Activated CD4-positive, alpha-beta T cell treated with anti-CD3 and anti-CD28 coated beads, Interleukin-2, amount 50 U/mL, for 24 hours (primary cell): ENCODE data around the gene ATP8B4.
"Not testable (repeated sequence)": the region's sequence is repeated elsewhere in the genome, so short reads cannot be mapped to it uniquely, and the experiment has no call there.

ENCODE experiments used
- DNase-seq, 2 donors: peaks; one replicate each; pipeline ENCODE4 v3.0.0-alpha.2; 2020; ENCODE audit warnings: low read depth in 1 of 2, low spot score in 1 of 2

ATP8B4 gene

DNA sequence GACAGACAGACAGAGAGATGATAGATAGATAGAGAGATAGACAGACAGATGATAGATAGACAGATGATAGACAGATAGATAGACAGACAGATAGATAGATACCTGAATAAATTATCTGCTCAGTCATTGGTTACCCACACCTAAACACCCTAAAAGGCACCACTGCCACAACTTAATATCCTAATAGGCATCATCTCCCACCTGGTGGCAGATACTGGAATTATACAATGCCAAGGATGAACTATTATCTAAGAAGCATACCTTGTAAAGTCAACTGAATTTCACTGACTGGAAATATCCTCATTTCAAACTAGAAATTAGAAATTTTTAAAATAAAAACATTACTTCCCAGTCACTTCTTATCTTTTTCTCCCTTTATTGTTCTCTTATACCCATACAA, 19.4 kb upstream of the ATP8B4 start:
- DNase-seq = no peak

DNA sequence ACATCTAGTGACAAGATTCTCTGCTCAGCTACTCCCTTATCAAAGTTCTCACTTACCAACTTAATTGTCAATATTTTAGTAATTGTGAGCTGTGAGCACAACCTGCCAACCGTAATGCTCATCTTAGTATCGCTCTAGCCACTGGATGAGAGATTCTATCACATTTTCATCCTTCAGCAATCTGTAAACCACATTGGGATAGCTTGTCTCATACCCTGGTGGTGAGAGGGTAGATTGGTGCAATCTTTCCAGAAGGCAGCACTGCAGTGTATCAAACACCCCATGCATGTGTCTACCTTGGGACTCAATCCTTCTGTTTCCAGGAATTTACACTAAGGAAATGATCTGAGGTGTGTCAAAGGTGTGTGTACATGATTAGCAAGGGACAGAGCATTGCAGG, 18.9 kb upstream of the ATP8B4 start:
- DNase-seq = no peak

GRCh38 chr15:50137330-50137761, 18.3 kb upstream of the ATP8B4 start:
- peak in 1 of 2 donors; percentile 27 for DNase-seq

- DNase-seq = peak in 1 of 2 donors; percentile 60
These were observed 16.1 kb upstream of the ATP8B4 start for GRCh38 chr15:50135031-50135551.

DNA sequence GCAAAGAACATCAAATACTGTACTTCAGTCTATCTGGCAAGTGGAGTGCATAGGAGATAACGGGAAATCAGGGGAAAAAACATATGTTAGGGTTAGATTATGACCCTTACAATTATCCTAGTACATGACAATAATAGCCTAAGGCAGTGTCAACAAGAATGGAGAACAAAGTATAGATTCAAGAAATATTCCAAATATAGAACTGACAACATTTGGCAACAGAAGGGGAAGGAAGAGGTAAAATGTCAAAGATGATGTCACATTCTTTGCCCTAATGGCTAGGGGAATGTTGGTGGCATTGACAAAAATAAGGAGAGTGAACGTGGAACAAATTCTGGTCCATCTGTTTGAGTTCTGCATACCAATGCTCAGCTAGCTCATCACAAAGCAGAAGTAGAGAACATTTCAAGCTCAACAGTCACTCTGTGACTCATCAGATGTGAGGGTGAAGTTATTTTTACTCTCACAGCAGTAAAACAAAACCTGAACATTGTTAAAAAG, 15.5 kb upstream of the ATP8B4 start:
- DNase-seq = no peak

GRCh38 chr15:50132251-50132984, 13.4 kb upstream of the ATP8B4 start:
- DNase-seq = not testable (repeated sequence)

DNA sequence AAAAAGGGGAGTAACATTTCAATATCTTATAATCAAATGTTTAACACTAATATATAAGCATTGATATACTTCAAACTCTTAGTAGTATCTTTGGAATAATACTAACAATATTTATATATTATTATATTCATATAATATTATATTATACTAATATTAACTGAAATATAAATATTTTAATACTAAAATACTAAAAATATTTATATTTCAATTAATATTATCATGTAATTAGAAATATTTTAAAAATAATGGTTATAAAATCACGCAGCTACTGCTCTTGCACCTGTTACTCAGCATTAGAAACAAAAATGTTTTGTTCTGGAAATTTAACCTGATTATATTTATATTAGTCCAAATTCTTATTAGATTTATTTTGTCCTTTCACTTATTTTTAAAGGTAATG, 12.6 kb upstream of the ATP8B4 start:
- DNase-seq = no peak

DNA sequence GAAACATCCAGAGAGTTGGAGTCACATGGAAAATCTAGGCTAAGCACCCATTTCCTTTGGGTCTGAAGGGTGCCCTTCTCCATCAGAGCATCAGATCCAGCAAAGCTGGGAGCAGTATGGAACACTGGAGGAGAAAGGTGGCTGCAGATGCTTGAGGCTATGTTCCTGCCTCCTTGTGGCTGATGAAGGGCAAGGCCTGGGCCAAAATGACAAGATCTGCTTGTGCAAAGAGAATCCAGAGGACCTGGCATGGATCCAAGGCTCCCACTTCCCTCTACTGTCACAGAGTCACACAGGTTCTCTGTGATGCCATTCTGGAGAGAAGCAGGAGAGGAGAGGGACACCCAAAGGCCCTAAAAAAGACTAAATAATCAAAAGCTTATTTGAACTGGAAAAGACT, 9.2 kb upstream of the ATP8B4 start:
- DNase-seq = no peak

- DNase-seq = no peak
These were observed 8.3 kb upstream of the ATP8B4 start for GRCh38 chr15:50127255-50127777.

DNA sequence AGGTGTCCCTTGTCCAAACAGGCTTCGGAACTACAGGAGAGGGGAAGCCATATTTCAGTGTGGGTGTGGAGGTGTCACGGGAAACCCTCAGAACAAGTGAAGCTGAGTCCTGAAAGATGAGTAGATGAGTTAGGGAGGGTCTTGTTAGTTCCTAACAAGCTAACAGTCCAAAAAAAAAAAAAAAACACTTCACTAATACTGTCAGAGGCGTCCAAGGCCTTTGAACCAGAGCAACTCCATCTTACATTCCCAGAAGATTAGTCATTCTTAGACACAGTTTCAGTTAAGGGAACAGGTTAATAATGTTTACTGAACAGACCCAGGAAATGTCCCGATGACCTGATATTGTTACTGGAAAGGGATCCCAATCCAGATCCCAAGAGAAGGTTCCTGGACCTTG, 7.0 kb upstream of the ATP8B4 start:
- no peak for DNase-seq

GRCh38 chr15:50124631-50125030, 5.6 kb upstream of the ATP8B4 start:
- no peak for DNase-seq

GRCh38 chr15:50123861-50124557, 5.0 kb upstream of the ATP8B4 start:
- no peak for DNase-seq

- DNase-seq = no peak
These were observed 1.7 kb upstream of the ATP8B4 start for GRCh38 chr15:50120729-50121128.

DNA sequence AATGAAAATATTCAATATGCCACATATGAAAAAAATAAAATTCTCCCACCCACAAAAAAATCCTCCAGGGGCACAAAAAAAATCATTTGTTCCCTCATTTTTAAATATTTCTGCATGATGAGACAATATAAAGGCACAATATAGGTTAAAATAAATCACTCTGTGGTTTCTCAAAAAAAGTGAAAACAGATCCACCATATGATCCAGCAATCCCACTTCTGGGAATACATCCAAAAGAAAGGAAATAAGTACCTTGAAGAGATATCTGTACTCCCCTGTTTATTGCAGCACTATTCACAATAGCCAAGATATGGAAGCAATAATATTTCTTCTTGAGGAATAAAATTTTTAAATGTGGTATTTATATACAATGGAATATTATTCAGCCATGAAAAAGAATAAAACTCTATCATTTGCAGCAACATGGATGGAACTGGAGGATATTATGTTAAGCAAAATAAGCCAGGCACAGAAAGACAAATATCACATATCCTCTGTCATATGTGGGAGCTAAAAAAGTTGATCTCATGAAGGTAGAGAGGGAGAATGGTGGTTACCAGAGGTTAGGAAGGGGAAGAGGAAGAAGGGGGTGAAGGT, 1.5 kb downstream of the ATP8B4 start:
- no peak for DNase-seq

GRCh38 chr15:50116477-50116876, 2.6 kb downstream of the ATP8B4 start:
- no peak for DNase-seq

DNA sequence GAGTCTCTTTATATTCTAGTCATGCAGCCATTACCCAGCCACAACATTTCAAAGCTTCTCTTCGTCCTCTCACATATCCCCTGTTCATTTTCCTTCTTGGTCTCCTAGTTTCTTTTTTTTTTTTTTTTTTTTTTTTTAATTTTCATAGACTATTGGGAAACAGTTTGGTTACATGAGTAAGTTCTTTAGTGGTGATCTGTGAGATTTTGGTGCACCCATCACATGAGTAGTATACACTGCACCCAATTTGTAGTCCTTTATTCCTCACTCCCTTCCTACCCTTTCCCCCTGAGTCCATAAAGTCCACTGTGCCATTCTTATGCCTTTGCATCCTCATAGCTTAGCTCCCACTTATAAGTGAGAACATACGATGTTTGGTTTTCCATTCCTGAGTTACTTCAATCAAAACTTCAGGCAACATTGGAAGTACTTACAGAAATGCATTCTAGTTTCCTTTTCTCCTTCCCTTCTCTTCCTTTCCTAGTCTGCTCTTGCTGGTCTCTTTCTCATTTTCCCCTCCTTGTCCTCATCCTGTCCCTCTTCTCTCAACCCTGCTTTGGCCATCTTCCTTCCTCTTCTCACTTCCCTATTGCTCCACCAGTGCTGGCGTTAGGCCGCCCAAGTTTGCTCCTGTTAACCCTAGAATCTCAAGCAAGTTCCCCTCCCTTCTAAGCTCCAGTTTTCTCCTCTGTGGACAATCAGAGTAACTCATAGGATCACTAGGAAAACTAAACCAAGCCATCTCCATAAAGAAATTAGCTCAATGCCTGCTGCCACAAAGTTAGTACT, 4.8 kb downstream of the ATP8B4 start:
- no peak for DNase-seq

DNA sequence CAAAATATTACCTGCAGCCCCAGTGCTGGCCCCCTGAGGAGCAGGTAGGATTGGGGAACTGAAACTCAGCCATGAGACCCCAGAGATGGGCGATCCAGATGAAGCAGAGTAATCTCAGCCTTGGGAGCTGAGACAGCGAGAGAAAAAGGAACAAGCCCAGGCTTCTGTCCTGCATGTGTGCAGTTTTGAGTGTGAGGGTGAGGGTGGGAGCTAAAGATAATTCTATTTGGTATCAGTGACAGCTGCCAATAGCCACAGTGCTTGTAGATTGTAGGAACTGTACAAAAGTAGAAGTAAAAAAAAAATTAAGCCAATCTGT, 5.9 kb downstream of the ATP8B4 start:
- no peak for DNase-seq

GRCh38 chr15:50112488-50113186, 6.4 kb downstream of the ATP8B4 start:
- DNase-seq = no peak

- no peak for DNase-seq
These were observed 8.7 kb downstream of the ATP8B4 start for GRCh38 chr15:50110285-50110684.
